HG02981 (cell line): ENCODE data around the gene CENPX.

Experiments used
- ATAC-seq: cut with Tn5 transposase; IDR thresholded peaks from one replicate; pipeline ENCODE4 v1.9.1; 2021; ENCODE audit warnings: mild to moderate bottlenecking, moderate library complexity; ENCODE audit not compliant: unreplicated experiment

CENPX gene

GRCh38 chr17:81998691-81999438, 23.8 kb downstream of the CENPX start:
- no peak for ATAC-seq

GRCh38 chr17:81998212-81998611, 24.5 kb downstream of the CENPX start:
- no peak for ATAC-seq

- no peak for ATAC-seq
Observed at GRCh38 chr17:81996757-81997441, 25.8 kb downstream of the CENPX start.

GRCh38 chr17:81996232-81996756, 26.4 kb downstream of the CENPX start:
- ATAC-seq, result no peak

- ATAC-seq, result no peak
Observed at GRCh38 chr17:81995463-81996231, 27.0 kb downstream of the CENPX start.

- no peak for ATAC-seq
Observed at GRCh38 chr17:81994593-81995462, 27.9 kb downstream of the CENPX start.

- ATAC-seq, result no peak
Observed at GRCh38 chr17:81993729-81994592, 28.7 kb downstream of the CENPX start.

- no peak for ATAC-seq
Observed at GRCh38 chr17:81992306-81993102, 30.2 kb downstream of the CENPX start.

- no peak for ATAC-seq
Observed at GRCh38 chr17:81991684-81992305, 30.9 kb downstream of the CENPX start.

- ATAC-seq, result no peak
Observed at GRCh38 chr17:81990836-81991683, 31.6 kb downstream of the CENPX start.

GRCh38 chr17:81987161-81987770, 35.4 kb downstream of the CENPX start:
- no peak for ATAC-seq

GRCh38 chr17:81986606-81987005, 36.1 kb downstream of the CENPX start:
- ATAC-seq, result no peak

- no peak for ATAC-seq
Observed at GRCh38 chr17:81984773-81985410, 37.8 kb downstream of the CENPX start.

GRCh38 chr17:81983639-81984373, 38.9 kb downstream of the CENPX start:
- ATAC-seq, result no peak

GRCh38 chr17:81983011-81983638, 39.6 kb downstream of the CENPX start:
- ATAC-seq, result no peak
